Body of pancreas (tissue), 4 donors: ENCODE data around the gene AQP2.

Experiments used
- CTCF ChIP-seq, 7 experiments: fragments of 450-650 bp in 4 of 7; fragments of 200-600 bp in 3 of 7; sonication (generic) in 3 of 7; IDR thresholded peaks; one replicate each; pipeline ENCODE4 v1.5.1; 2016 to 2019; ENCODE audit warnings: antibody characterized with exemption in 7 of 7
- POLR2A ChIP-seq, 3 donors: fragments of 450-650 bp; IDR thresholded peaks; one replicate each; pipeline ENCODE4 v1.6.1; 2016; ENCODE audit warnings: antibody characterized with exemption in 3 of 3, mild to moderate bottlenecking in 2 of 3

- no peak for TF ChIP-seq POLR2A (IDR thresholded peaks at IDR 0.05)
- no peak for TF ChIP-seq CTCF (IDR thresholded peaks at IDR 0.05)
Observed at GRCh38 chr12:49953151-49953550, 2.6 kb downstream of the AQP2 start.
